DMS79 (cell line): Measurements from ENCODE around the gene ST7.
"Not testable (repeated sequence)": the region's sequence is repeated elsewhere in the genome, so short reads cannot be mapped to it uniquely, and the experiment has no call there.

Source experiments
- DNase-seq: peaks from one replicate; lab custom pipeline; 2025; lab: John Stamatoyannopoulos, UW

The ST7 gene

GRCh38 chr7:117009705-117010361 is 56.5 kb downstream of the ST7 start:
- DNase-seq: no peak

GRCh38 chr7:117010375-117011133 is 57.3 kb downstream of the ST7 start:
- no peak for DNase-seq

GRCh38 chr7:117011419-117012260 is 58.3 kb downstream of the ST7 start:
- peak; percentile 66 for DNase-seq

GRCh38 chr7:117012284-117012683 is 59.0 kb downstream of the ST7 start:
- DNase-seq: no peak

DNA sequence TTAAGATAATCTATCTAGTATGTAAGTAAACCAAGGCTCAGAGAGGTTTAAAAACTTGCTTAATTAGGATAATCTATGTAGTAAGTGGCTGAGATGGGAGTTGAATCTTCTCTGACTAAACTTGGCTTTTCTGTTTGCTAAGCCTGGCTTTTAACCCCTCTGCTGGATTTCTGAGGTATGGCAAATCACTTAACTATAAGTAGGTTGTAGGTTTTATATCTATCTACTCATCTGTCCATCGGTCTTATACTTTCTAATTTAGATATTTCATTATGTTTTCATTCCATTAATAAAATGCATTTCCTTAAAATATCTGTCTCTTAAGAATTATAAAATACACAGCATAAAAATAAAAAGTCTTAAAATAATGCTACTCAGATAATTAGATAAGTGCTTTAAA is 59.4 kb downstream of the ST7 start:
- no peak for DNase-seq

- DNase-seq: no peak
Observed at GRCh38 chr7:117014099-117014656, 60.9 kb downstream of the ST7 start.

DNA sequence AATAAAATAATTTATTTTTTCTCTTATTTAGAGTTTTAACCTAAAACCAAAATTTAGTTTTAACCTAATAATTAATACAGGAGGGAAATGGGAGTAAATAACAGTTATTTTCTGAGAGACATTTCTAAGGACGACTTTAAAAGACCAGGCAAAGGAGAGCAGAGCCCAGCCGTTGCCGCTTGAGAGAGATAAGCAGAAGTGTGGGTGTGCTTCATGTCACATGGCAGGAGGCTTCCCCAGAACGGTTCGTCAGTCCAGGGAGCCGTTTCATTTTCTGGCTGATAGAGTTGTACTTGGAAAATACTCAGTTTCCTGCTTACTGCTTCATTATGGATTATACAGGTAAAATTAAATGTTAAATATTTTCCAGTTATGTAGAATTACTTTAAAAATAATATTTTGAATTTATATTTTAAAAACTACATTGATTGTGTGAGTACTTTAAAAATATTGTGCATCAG is 61.4 kb downstream of the ST7 start:
- no peak for DNase-seq

DNA sequence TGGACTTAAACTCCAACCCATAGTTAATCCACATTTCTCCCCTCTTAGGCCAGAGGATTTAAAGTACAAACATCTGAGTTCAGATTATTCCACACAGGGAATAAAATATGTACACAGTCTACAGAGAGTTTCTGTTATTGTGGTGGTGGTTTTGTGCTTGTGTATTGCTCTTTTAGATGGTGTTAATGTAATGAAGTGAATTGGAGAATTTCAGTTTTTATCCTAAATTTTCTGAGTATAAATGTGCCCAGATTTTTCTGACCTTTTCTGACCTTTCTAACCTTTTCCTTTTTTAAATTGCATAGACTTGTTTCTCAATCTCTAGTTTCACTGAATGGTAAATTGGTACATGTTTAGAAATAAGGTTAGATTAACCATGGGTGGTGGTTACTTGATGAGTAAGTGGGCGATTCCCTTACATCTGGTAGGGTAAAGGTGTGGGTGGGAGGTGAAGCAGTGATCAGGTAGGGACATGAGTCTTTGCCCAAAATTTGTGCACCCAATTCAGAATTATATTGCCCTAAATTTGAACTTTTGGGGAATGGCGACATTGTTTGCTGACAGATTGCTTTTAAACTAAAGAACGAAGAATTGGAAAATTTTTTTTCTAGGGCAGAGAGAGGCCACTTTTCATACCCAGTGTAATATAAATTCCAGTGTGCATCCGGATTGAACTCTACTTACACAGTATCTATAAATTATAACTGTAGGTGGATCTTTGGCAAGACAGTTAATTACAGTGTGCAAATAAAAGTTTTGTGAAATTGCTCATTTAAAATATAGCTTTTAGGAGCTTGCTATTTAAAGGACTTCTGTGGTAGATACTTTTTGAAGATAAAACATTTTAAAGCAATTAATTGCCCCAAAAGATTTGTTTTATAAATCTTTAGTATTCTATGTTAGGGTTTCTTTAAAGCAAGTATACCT is 62.2 kb downstream of the ST7 start:
- DNase-seq: no peak

DNA sequence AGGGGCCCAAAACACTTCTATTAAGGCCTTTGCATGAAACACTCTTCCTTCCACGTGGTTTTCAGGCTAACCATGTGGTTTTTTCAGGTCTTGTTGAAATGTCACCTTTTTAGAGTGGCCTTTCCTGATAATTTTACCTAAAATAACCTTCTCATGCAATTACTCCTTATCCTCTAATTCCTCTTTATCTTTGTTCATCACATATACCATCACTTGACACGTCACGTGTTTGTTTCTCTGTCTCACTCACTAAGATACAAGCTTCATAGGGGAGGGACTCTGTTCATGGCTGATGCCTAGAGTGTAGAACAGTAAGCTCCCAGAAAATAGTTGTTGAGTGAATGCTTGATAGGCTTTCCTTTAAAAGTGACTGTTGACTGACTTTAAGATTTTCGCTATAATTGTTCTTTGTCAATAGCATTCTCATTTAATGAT is 63.7 kb downstream of the ST7 start:
- no peak for DNase-seq

DNA sequence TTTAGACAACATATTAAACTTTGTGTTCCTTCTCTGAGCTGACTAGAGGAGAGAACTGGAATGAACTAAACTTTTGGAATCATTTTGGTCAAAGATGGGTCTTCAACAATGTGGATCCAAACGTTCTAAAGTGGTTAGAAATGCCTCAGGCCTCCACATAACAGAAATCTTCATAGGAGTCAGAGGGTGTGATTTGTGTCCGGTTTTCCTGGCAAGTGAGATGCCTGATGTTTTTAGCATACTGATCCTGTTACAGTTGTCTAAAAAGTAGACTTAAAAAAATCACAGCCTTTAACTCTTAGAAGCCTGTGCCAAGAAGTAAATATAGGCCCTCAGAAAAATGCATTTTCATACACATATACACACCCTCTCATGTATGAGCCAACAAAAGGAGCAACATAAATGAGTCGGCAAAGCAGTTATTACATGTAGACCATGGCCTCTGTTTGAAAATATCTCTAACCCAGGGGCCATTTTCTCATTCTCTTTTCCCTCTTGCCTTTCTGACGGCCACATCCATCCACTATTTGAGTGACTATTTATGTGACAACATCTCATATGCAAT is 64.5 kb downstream of the ST7 start:
- no peak for DNase-seq

- no peak for DNase-seq
Observed at GRCh38 chr7:117018713-117019112, 65.4 kb downstream of the ST7 start.

DNA sequence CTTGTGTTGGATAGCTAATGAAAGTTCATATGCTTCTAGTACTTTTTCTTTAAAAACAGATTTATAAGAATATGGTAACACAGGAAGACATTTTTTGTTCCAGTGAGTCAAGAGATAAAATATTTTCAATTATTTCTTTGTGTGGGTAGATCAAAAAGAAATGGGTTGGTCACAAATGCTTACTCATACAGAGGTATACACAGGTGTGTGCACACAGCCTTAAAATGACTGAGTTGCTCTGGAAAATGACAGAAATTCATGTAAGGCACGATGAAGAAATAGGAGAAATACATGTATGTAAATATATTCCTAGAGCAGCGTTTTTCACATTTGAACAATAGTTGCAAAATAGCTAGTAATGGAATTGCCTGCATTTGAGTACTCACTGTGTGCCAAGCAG is 66.0 kb downstream of the ST7 start:
- no peak for DNase-seq

GRCh38 chr7:117019786-117020590 is 66.7 kb downstream of the ST7 start:
- peak; percentile 94 for DNase-seq

DNA sequence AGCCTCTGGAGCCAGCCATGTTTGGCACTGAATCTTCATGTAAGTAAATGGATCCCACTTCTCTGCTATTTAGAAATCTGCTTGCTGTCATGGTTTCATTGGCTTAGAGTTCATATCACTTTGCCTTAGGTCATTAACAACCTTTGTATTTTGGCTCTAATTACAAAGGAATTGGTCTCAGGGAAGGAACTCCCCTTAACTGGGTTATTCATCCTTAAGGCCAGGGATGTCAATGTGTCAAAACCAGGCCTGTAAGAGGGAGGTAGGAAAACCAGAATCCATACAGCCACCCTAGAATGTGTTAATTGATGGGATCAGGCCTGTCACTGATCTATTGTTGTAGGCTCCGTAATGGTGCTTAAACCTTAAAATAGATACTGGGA is 67.3 kb downstream of the ST7 start:
- peak; percentile 84 for DNase-seq

GRCh38 chr7:117021366-117021765 is 68.1 kb downstream of the ST7 start:
- no peak for DNase-seq

GRCh38 chr7:117021986-117022385 is 68.7 kb downstream of the ST7 start:
- no peak for DNase-seq

DNA sequence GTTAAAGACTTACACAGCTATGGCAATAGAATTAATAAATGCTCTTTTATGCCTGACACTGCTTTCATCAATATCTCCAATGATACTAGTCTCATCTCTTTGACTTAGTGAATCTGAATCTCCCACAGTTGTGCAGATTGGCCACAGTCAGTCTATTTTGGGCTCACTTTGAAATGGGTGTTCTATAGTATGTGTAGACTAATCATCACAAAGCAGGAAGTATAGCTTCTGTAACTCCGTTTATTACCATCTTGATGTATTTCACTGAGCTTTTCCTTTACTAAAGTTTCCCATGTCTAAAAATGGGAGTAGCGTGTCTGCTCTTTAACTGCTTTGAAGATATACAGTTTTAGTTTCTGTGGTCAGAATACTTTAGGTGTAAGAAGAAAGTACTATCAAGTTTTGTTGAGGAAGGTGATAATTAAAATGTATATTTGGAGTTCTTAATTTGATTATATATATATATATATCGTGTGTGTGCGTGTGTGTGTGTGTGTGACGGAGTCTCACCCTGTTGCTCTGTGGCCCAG is 70.1 kb downstream of the ST7 start:
- no peak for DNase-seq

DNA sequence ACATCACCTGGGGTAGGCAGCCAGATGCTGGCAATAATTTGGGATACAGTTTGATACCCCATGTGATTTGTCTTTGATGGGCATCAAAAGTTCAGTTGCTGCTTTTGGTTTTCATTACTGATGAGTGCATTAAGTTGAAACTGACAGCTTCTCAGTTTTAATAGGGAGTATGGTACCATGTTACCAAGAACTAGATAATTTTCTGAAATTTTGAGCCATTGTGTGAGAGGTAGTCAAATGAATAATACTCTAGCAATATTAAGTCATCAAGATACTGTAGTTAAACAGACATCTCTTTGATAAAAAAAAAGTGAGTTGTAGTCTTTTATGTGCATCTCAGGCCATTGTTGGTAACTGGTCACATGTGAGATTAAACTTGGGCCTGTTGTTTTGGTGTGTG is 71.5 kb downstream of the ST7 start:
- no peak for DNase-seq

GRCh38 chr7:117025891-117026290 is 72.6 kb downstream of the ST7 start:
- no peak for DNase-seq

DNA sequence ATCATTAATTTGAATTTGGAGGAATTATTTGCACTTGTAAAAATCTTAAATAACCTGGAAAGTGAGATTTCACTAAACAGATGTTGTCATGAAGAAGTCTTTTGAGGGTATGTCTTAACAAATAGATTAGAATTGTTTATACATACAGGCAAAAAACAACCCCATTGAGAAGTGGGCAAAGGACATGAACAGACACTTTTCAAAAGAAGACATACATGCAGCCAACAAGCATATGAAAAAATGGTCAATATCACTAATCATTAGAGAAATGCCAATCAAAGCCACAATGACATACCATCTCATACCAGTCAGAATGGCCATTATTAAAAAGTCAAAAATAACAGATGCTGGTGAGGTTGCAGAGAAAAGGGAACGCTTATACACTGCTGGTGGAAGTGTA is 77.0 kb downstream of the ST7 start:
- DNase-seq: not testable (repeated sequence)
